DND-41 (cell line): ENCODE data around the gene RORC.

Experiments used
- CTCF ChIP-seq: IDR thresholded peaks from 2 replicates; pipeline ENCODE4 v1.5.1; 2012; ENCODE audit warnings: borderline replicate concordance, low read length, moderate library complexity, mild to moderate bottlenecking; ENCODE audit not compliant: poor library complexity, severe bottlenecking; ENCODE audit errors: extremely low read depth
- EZH2 ChIP-seq: IDR thresholded peaks from 3 replicates; pipeline ENCODE4 v1.6.1; 2012; ENCODE audit warnings: borderline replicate concordance, low read depth, mild to moderate bottlenecking, moderate library complexity, low read length, inconsistent platforms; ENCODE audit not compliant: severe bottlenecking

GRCh38 chr1:151837197-151837596, 5.6 kb upstream of the RORC start:
- TF ChIP-seq CTCF (no peak), EZH2 (no peak)
